ENCODE results near the gene PGC. TPM values are rescaled to one million over a fixed set of nuclear protein-coding genes. Genes with fewer than 3 reads are reported as not detected.
"Not testable (repeated sequence)": the region's sequence is repeated elsewhere in the genome, so short reads cannot be mapped to it uniquely, and the experiment has no call there.

Gene PGC
- total RNA-seq, 1 donor from 2014 or later = not detected

GRCh38 chr6:41777551-41778285 lies 30.5 kb upstream of the PGC start:
- intact Hi-C loops (cut with micrococcal nuclease) = loop anchor here (2.0 kb wide), 1 partner anchor 95 kb away; no protein-coding TSS in a partner anchor

GRCh38 chr6:41775293-41775882 lies 28.2 kb upstream of the PGC start:
- intact Hi-C loops (cut with micrococcal nuclease) = no loop called here

- intact Hi-C loops (cut with micrococcal nuclease) = no loop called here
Measured at GRCh38 chr6:41774841-41775240, 27.6 kb upstream of the PGC start.

GRCh38 chr6:41771058-41771983 lies 24.1 kb upstream of the PGC start:
- intact Hi-C loops (cut with micrococcal nuclease) = no loop called here

GRCh38 chr6:41770381-41771057 lies 23.3 kb upstream of the PGC start:
- intact Hi-C loops (cut with micrococcal nuclease) = no loop called here

- intact Hi-C loops (cut with micrococcal nuclease) = no loop called here
Measured at GRCh38 chr6:41769376-41769775, 22.2 kb upstream of the PGC start.

- intact Hi-C loops (cut with micrococcal nuclease) = no loop called here
Measured at GRCh38 chr6:41768545-41769308, 21.5 kb upstream of the PGC start.

- intact Hi-C loops (cut with micrococcal nuclease) = no loop called here
Measured at GRCh38 chr6:41767112-41767833, 20.1 kb upstream of the PGC start.

- intact Hi-C loops (cut with micrococcal nuclease) = not testable (repeated sequence)
Measured at GRCh38 chr6:41766043-41766664, 19.0 kb upstream of the PGC start.

- intact Hi-C loops (cut with micrococcal nuclease) = no loop called here
Measured at GRCh38 chr6:41763470-41763869, 16.3 kb upstream of the PGC start.

GRCh38 chr6:41759905-41760579 lies 12.8 kb upstream of the PGC start:
- intact Hi-C loops (cut with micrococcal nuclease) = no loop called here

GRCh38 chr6:41759106-41759904 lies 12.1 kb upstream of the PGC start:
- intact Hi-C loops (cut with micrococcal nuclease) = no loop called here

GRCh38 chr6:41758641-41759035 lies 11.4 kb upstream of the PGC start:
- intact Hi-C loops (cut with micrococcal nuclease) = no loop called here

- intact Hi-C loops (cut with micrococcal nuclease) = no loop called here
Measured at GRCh38 chr6:41757931-41758640, 10.9 kb upstream of the PGC start.

GRCh38 chr6:41757271-41757670 lies 10.1 kb upstream of the PGC start:
- intact Hi-C loops (cut with micrococcal nuclease) = no loop called here

- intact Hi-C loops (cut with micrococcal nuclease) = no loop called here
Measured at GRCh38 chr6:41756354-41756753, 9.2 kb upstream of the PGC start.

- intact Hi-C loops (cut with micrococcal nuclease) = no loop called here
Measured at GRCh38 chr6:41755895-41756294, 8.7 kb upstream of the PGC start.

GRCh38 chr6:41750374-41750773 lies 3.2 kb upstream of the PGC start:
- intact Hi-C loops (cut with micrococcal nuclease) = no loop called here

Data from T-helper 2 cell treated with Interferon-gamma antibody and Interleukin-4, amounts not matched to agents 100 ng/mL and 5 ng/mL, for 36 hours (primary cell).